GM12878 (cell line): Measurements from ENCODE around the gene NAGK. TPM values are rescaled to one million over a fixed set of nuclear protein-coding genes. Genes with fewer than 3 reads are reported as not detected.

Experiments used
- ATAC-seq: fragments of 200-7000 bp; cut with Tn5 transposase; 3 replicates; pipeline ENCODE4 v1.9.1; 2020; ENCODE audit warnings: mild to moderate bottlenecking, moderate library complexity
- BruUV-seq: library from RNA; stranded (reverse); fragments of 400-500 nt; replicated peaks from 2 replicates; lab custom pipeline; 2021; lab: Mats Ljungman, UMichigan
- CTCF ChIA-PET: fragments of 300-600 bp; sonication (Branson Sonifier 250); formaldehyde crosslinking; extraction: SDS; loops from one replicate; lab custom pipeline; 2021; ENCODE audit warnings: inconsistent platforms; lab: Yijun Ruan, JAX
- POLR2A ChIA-PET: fragments of 350-600 bp; formaldehyde crosslinking; extraction: SDS; loops from one replicate; lab custom pipeline; 2021; ENCODE audit warnings: inconsistent platforms; lab: Charles Lee
- RAD21 ChIA-PET: fragments of 300-600 bp; sonication (Branson Sonifier 250); formaldehyde crosslinking; loops from one replicate; lab custom pipeline; 2023; ENCODE audit warnings: antibody characterized with exemption; ENCODE audit not compliant: unreplicated experiment; lab: Charles Lee
- SMC1A ChIA-PET: fragments of 300-600 bp; sonication (Branson Sonifier 250); formaldehyde crosslinking; loops from one replicate; lab custom pipeline; 2023; ENCODE audit not compliant: unreplicated experiment, uncharacterized antibody; lab: Charles Lee
- DNase-seq: peaks from one replicate; pipeline ENCODE4 v3.0.0-alpha.2; 2011; ENCODE audit warnings: low read depth, low spot score
- FAIRE-seq: peaks from 3 replicates; lab custom pipeline; 2011; peaks lifted over from hg19 to GRCh38; lab: Jason Lieb, UNC
- H2AFZ ChIP-seq: 2 replicates; pipeline ENCODE4 v1.6.0; 2011; ENCODE audit warnings: low read depth, low read length, control low read depth; ENCODE audit not compliant: control insufficient read depth
- H3K27ac ChIP-seq: 2 replicates; pipeline ENCODE4 v1.5.1; 2011; ENCODE audit warnings: control low read depth; ENCODE audit not compliant: control insufficient read depth, insufficient read depth
- H3K27me3 ChIP-seq, 2 experiments: replicated peaks in 1 of 2; 2 replicates each; pipeline versions ENCODE4 v1.6.0 to v1.6.1; 2011; ENCODE audit warnings: low read length in 1 of 2; ENCODE audit not compliant: control insufficient read depth in 2 of 2, insufficient read depth in 2 of 2
- H3K36me3 ChIP-seq, 2 experiments: 2 replicates each; pipeline ENCODE4 v1.5.1; 2011; ENCODE audit warnings: low read length in 1 of 2; ENCODE audit not compliant: control insufficient read depth in 2 of 2, insufficient read depth in 2 of 2
- H3K4me1 ChIP-seq: 2 replicates; pipeline ENCODE4 v1.6.1; 2011; ENCODE audit warnings: mild to moderate bottlenecking, low read length, moderate library complexity, mixed read lengths; ENCODE audit not compliant: control insufficient read depth, insufficient read depth
- H3K4me2 ChIP-seq: 2 replicates; pipeline ENCODE4 v1.6.0; 2011; ENCODE audit warnings: control low read depth; ENCODE audit not compliant: control insufficient read depth, insufficient read depth
- H3K4me3 ChIP-seq: fragments of 200-600 bp; sonication (generic); 2 replicates; pipeline ENCODE4 v1.5.1; 2016
- H3K79me2 ChIP-seq: 2 replicates; pipeline ENCODE4 v1.6.0; 2011; ENCODE audit warnings: low read length; ENCODE audit not compliant: control insufficient read depth, insufficient read depth
- H3K9ac ChIP-seq: 2 replicates; pipeline ENCODE4 v1.8.0; 2011; ENCODE audit warnings: low read length, control low read depth, mixed read lengths; ENCODE audit not compliant: control insufficient read depth, insufficient read depth
- H3K9me3 ChIP-seq: replicated peaks from 3 replicates; pipeline ENCODE4 v1.5.1; 2011; ENCODE audit warnings: mild to moderate bottlenecking, low read length; ENCODE audit not compliant: control insufficient read depth, insufficient read depth
- H4K20me1 ChIP-seq: 2 replicates; pipeline ENCODE4 v1.6.0; 2011; ENCODE audit not compliant: control insufficient read depth, insufficient read depth
- E4F1 ChIP-seq: fragments of 450-650 bp; IDR thresholded peaks from 2 replicates; pipeline ENCODE4 v1.6.1; 2018; ENCODE audit warnings: borderline replicate concordance, mild to moderate bottlenecking; ENCODE audit not compliant: partially characterized antibody
- EGR1 ChIP-seq, 2 experiments: IDR thresholded peaks; 1 replicate in 1 of 2; 2 replicates in 1 of 2; pipeline ENCODE4 v1.6.1; 2011 to 2012; ENCODE audit warnings: low read depth in 2 of 2, low read length in 2 of 2, borderline replicate concordance in 1 of 2, mild to moderate bottlenecking in 1 of 2, moderate library complexity in 1 of 2
- IRF5 ChIP-seq: fragments of 450-650 bp; IDR thresholded peaks from 2 replicates; pipeline ENCODE4 v1.6.1; 2017; ENCODE audit warnings: borderline replicate concordance
- NFYB ChIP-seq: IDR thresholded peaks from 2 replicates; pipeline ENCODE4 v1.6.1; 2011; ENCODE audit warnings: low read depth, mild to moderate bottlenecking, low read length, improper control_type of control experiment, moderate library complexity; ENCODE audit not compliant: insufficient read depth
- NR2F1 ChIP-seq: fragments of 450-650 bp; conservative IDR thresholded peaks from 2 replicates; pipeline ENCODE4 v1.6.1; 2017; ENCODE audit warnings: mild to moderate bottlenecking
- RAD21 ChIP-seq: IDR thresholded peaks from 2 replicates; pipeline ENCODE4 v1.6.1; 2011; ENCODE audit warnings: mild to moderate bottlenecking, low read depth, low read length, moderate library complexity; ENCODE audit not compliant: insufficient read depth
- RELA ChIP-seq: fragments of 450-650 bp; IDR thresholded peaks from 2 replicates; pipeline ENCODE4 v1.8.0; 2014; ENCODE audit warnings: borderline replicate concordance; ENCODE audit not compliant: partially characterized antibody
- SIN3A ChIP-seq: IDR thresholded peaks from 2 replicates; pipeline ENCODE4 v1.6.1; 2012; ENCODE audit warnings: low read depth, low read length, improper control_type of control experiment
- SMC3 ChIP-seq: IDR thresholded peaks from 2 replicates; pipeline ENCODE4 v1.6.1; 2011; ENCODE audit warnings: low read length, improper control_type of control experiment, borderline replicate concordance
- SUPT20H ChIP-seq: IDR thresholded peaks from 2 replicates; pipeline ENCODE4 v1.6.1; 2011; ENCODE audit warnings: low read depth, mild to moderate bottlenecking, low read length, moderate library complexity, borderline replicate concordance; ENCODE audit not compliant: control insufficient read depth
- TCF7 ChIP-seq: IDR thresholded peaks from 2 replicates; pipeline ENCODE4 v1.6.1; 2014; ENCODE audit warnings: antibody characterized with exemption, borderline replicate concordance
- ZBTB4 ChIP-seq: fragments of 450-650 bp; formaldehyde crosslinking; IDR thresholded peaks from 2 replicates; pipeline ENCODE4 v1.4.0; 2022; ENCODE audit warnings: mild to moderate bottlenecking, moderate library complexity
- ZNF207 ChIP-seq: fragments of 450-650 bp; IDR thresholded peaks from 2 replicates; pipeline ENCODE4 v1.6.1; 2014; ENCODE audit warnings: antibody characterized with exemption, mild to moderate bottlenecking, borderline replicate concordance
- ZNF622 ChIP-seq: fragments of 450-650 bp; IDR thresholded peaks from 2 replicates; pipeline ENCODE4 v1.6.1; 2017; ENCODE audit warnings: mild to moderate bottlenecking, inconsistent platforms
- ZZZ3 ChIP-seq: IDR thresholded peaks from 2 replicates; pipeline ENCODE4 v1.6.1; 2011; ENCODE audit warnings: low read depth; ENCODE audit not compliant: control insufficient read depth, insufficient read length
- WGBS: methylation state at CpG from one replicate; pipeline ENCODE4 v1.1.6; 2016; ENCODE audit warnings: low lambda C conversion rate; ENCODE audit not compliant: insufficient replicate concordance, insufficient coverage; ENCODE audit errors: missing lambda C conversion rate; 5-methylcytosine and 5-hydroxymethylcytosine counted together
- in situ Hi-C: fragments of 300-500 bp; cut with MboI; formaldehyde crosslinking; loops from 9 replicates; pipeline ENCODE4 v1.14.3; 2018; ENCODE audit warnings: mixed read lengths
- intact Hi-C: fragments of 100-400 bp; cut with micrococcal nuclease; formaldehyde crosslinking; loops from one replicate; pipeline ENCODE4 v1.14.2; 2022; ENCODE audit not compliant: unreplicated experiment
- polyA plus RNA-seq, 11 experiments: library from polyadenylated mRNA; depleted of rRNA in 4 of 11; unstranded in 6 of 11; stranded (reverse) in 5 of 11; fragments of >200 nt; fragmentation: Nextera tagmentation in 4 of 11; fragmentation: Illumina TruSeq in 1 of 11; extraction: Ambion mirVana in 4 of 11; extraction: Trizol in 1 of 11; gene quantifications; 1 replicate in 1 of 11; 2 replicates in 10 of 11; pipeline versions ENCODE4 v1.2.1 to v1.2.3, GENCODE V29; 2011 to 2016; ENCODE audit warnings: inconsistent platforms in 2 of 11, missing spikeins in 2 of 11, low read depth in 1 of 11
- total RNA-seq, 4 experiments: library from RNA; depleted of rRNA in 3 of 4; stranded (reverse); fragments of >200 nt in 3 of 4; fragmentation: Illumina TruSeq in 1 of 4; extraction: Trizol in 1 of 4; gene quantifications; 2 replicates each; pipeline versions ENCODE4 v1.2.1 to v1.2.3, GENCODE V29; 2013 to 2021

Gene NAGK
- total and polyA plus RNA-seq, 10 of the 15 experiments (the other 5 are each of a cell fraction or from before 2014, with no cell fraction given) = 67.7 to 137 (median 115) TPM

- intact Hi-C loops = loop anchor here (2.0 kb wide), 1 partner anchor 59 kb away; the partner anchor contains the start of genes MCEE and MPHOSPH10
- peaks cover 32% of the 10 kb centered on the region for H3K4me1 ChIP-seq
- H3K27ac ChIP-seq = peak overlapping the region; percentile 95
- ATAC-seq (peak; percentile 55), DNase-seq (peak; percentile 94), FAIRE-seq (peak; percentile 94)
- no peaks in the 10 kb centered on the region for H4K20me1 ChIP-seq
- RAD21 ChIA-PET = interaction anchor here (0.8 to 5.8 kb wide), 12 partner anchors 8 to 281 kb away, joined by 3 to 77 read pairs (median 7); partner anchors contain the start of genes MCEE and MPHOSPH10
- BruUV-seq = no TSS peak
- POLR2A ChIA-PET = interaction anchor here (0.5 to 8.3 kb wide), 13 partner anchors 8 to 1651 kb away, joined by 3 to 62 read pairs (median 5); partner anchors contain the start of genes ANKRD53, MCEE, MPHOSPH10 and ZNF638
- no peaks in the 10 kb centered on the region for H3K27me3 ChIP-seq
- in situ Hi-C loops = no loop called here
- peaks cover 11 to 30% of the 10 kb centered on the region in 2 experiments for H3K36me3 ChIP-seq
- H3K9ac ChIP-seq = peak overlapping the region; percentile 78
- H3K4me2 ChIP-seq = peak overlapping the region; percentile 99
- peak overlapping the region; percentile 25; the same call in 1 of the 2 replicates for H2AFZ ChIP-seq
- CTCF ChIA-PET = interaction anchor here (0.6 to 5.5 kb wide), 20 partner anchors 10 to 1686 kb away, joined by 3 to 101 read pairs (median 8); partner anchors contain the start of genes MCEE, MPHOSPH10 and ZNF638
- H3K9me3 ChIP-seq = no peaks in the 10 kb centered on the region
- SMC1A ChIA-PET = interaction anchor here (0.9 to 7.6 kb wide), 15 partner anchors 8 to 261 kb away, joined by 3 to 93 read pairs (median 8); partner anchors contain the start of genes MCEE and MPHOSPH10
- peaks cover 68% of the 10 kb centered on the region for H3K79me2 ChIP-seq
- peak overlapping the region; percentile 70 for H3K4me3 ChIP-seq
- 3% methylated on average over 14 of the region's 14 CpGs for WGBS
- no peak for TF ChIP-seq TCF7
- TF ChIP-seq RAD21 = 0 out of 2 replicates have a peak, but pooled peaks have one; percentile 4
- TF ChIP-seq ZZZ3 = no peak
- TF ChIP-seq NFYB = no peak
- TF ChIP-seq SMC3 = no peak
- TF ChIP-seq ZNF207 = no peak
- TF ChIP-seq ZBTB4 (CRISPR knock-in tag) = no peak
- peak; percentile 63 for TF ChIP-seq RELA
- no peak for TF ChIP-seq SUPT20H
- TF ChIP-seq ZNF622 = no peak
- TF ChIP-seq SIN3A = no peak
- TF ChIP-seq NR2F1 = peak; percentile 70
- peak; percentile 31 for TF ChIP-seq E4F1
- no peak for TF ChIP-seq IRF5
- no peak; a peak in 1 of 3 replicates for TF ChIP-seq EGR1 (IDR thresholded peaks at IDR 0.05; ENCODE audit: borderline replicate concordance in 1 of 2, low read depth in 2 of 2, low read length in 2 of 2)
Measured at GRCh38 chr2:71071681-71072398, 3.4 kb downstream of the NAGK start.
